Measurements from ENCODE around the gene DPM1.

DNA sequence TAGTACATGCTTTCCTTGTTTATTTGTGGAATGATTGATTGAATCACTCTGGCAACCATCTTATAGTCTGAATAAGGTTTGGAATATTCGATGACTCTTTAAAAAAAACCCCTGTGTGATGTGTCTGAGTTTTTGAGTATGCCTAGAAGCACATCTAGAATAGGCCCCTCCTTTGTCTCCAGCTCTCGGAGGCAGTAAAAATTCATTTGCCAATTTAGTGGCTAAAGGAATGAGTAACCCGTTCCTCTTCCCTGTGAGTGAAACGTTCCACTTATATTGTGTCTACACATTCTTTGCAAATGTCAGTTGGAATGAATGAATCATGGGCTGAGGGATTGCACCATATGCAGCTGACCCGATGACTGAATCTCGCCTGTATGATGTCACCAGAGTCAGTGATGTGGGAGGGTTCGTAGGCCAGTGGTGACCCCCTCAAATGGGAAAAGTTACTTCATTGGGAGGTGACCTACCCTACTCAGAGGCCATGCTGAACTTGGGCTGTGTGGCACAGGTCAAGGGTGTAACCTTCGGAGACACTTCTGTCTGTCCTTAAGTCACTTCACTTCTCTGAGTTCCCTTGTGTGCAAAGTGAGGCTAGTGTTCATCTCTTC, 21.8 kb upstream of the DPM1 start:
- TF ChIP-seq, protein P1, sequence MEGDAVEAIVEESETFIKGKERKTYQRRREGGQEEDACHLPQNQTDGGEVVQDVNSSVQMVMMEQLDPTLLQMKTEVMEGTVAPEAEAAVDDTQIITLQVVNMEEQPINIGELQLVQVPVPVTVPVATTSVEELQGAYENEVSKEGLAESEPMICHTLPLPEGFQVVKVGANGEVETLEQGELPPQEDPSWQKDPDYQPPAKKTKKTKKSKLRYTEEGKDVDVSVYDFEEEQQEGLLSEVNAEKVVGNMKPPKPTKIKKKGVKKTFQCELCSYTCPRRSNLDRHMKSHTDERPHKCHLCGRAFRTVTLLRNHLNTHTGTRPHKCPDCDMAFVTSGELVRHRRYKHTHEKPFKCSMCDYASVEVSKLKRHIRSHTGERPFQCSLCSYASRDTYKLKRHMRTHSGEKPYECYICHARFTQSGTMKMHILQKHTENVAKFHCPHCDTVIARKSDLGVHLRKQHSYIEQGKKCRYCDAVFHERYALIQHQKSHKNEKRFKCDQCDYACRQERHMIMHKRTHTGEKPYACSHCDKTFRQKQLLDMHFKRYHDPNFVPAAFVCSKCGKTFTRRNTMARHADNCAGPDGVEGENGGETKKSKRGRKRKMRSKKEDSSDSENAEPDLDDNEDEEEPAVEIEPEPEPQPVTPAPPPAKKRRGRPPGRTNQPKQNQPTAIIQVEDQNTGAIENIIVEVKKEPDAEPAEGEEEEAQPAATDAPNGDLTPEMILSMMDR (IDR thresholded peaks at IDR 0.05), result no peak
- TF ChIP-seq POLR2A (IDR thresholded peaks at IDR 0.05), result no peak
